SK-N-SH treated with all-trans-retinoic acid at 6 μM for 48 hours (cell line): Measurements from ENCODE around the gene FMO4.

Experiments
- ATAC-seq: fragments of 200-7000 bp; cut with Tn5 transposase; 3 replicates; pipeline ENCODE4 v1.9.1; 2020; ENCODE audit warnings: mild to moderate bottlenecking, moderate library complexity
- ARNTL ChIP-seq: fragments of 450-650 bp; formaldehyde crosslinking; IDR thresholded peaks from 2 replicates; pipeline ENCODE4 v1.5.0; 2020; ENCODE audit warnings: low read depth, mild to moderate bottlenecking, moderate library complexity, borderline replicate concordance
- BACH2 ChIP-seq: fragments of 250-450 bp; sonication (Bioruptor Pico); IDR thresholded peaks from 2 replicates; pipeline ENCODE4 v1.9.0; 2021; ENCODE audit warnings: mild to moderate bottlenecking, borderline replicate concordance
- GLIS3 ChIP-seq: fragments of 250-450 bp; sonication (Bioruptor Pico); IDR thresholded peaks from 2 replicates; pipeline ENCODE4 v1.5.0; 2020; ENCODE audit warnings: mild to moderate bottlenecking, moderate library complexity
- OSR1 ChIP-seq: fragments of 250-450 bp; sonication (Bioruptor Pico); IDR thresholded peaks from 2 replicates; pipeline ENCODE4 v1.8.0; 2022; ENCODE audit warnings: moderate library complexity, mild to moderate bottlenecking, inconsistent platforms
- POU6F1 ChIP-seq: fragments of 250-450 bp; sonication (Bioruptor Pico); IDR thresholded peaks from 2 replicates; pipeline ENCODE4 v1.8.0; 2021; ENCODE audit warnings: low read depth, mild to moderate bottlenecking, moderate library complexity, borderline replicate concordance
- RARB ChIP-seq: fragments of 250-450 bp; sonication (Bioruptor Pico); IDR thresholded peaks from 2 replicates; pipeline ENCODE4 v1.8.0; 2021; ENCODE audit warnings: mild to moderate bottlenecking, moderate library complexity
- TCF4 ChIP-seq: fragments of 250-450 bp; sonication (Bioruptor Pico); IDR thresholded peaks from 2 replicates; pipeline ENCODE4 v1.8.0; 2021; ENCODE audit warnings: mild to moderate bottlenecking, moderate library complexity, borderline replicate concordance
- ZNF565 ChIP-seq: fragments of 450-650 bp; formaldehyde crosslinking; conservative IDR thresholded peaks from 2 replicates; pipeline ENCODE4 v1.5.0; 2020; ENCODE audit warnings: low read depth, mild to moderate bottlenecking, moderate library complexity
- ZNF8 ChIP-seq: fragments of 450-650 bp; formaldehyde crosslinking; IDR thresholded peaks from 2 replicates; pipeline ENCODE4 v1.5.0; 2020; ENCODE audit warnings: mild to moderate bottlenecking, moderate library complexity
- TF ChIP-seq, protein P1 (sequence below): fragments of 250-450 bp; sonication (Bioruptor Pico); IDR thresholded peaks from 2 replicates; pipeline ENCODE4 v1.5.0; 2020; ENCODE audit warnings: mild to moderate bottlenecking, moderate library complexity
- TF ChIP-seq, protein P2 (sequence below): fragments of 250-450 bp; sonication (Bioruptor Pico); IDR thresholded peaks from 2 replicates; pipeline ENCODE4 v1.5.1; 2021; ENCODE audit warnings: mild to moderate bottlenecking, moderate library complexity
- TF ChIP-seq, protein P3 (sequence below): fragments of 250-450 bp; sonication (Bioruptor Pico); IDR thresholded peaks from 2 replicates; pipeline ENCODE4 v1.8.0; 2020; ENCODE audit warnings: mild to moderate bottlenecking, moderate library complexity, borderline replicate concordance

Gene FMO4

DNA sequence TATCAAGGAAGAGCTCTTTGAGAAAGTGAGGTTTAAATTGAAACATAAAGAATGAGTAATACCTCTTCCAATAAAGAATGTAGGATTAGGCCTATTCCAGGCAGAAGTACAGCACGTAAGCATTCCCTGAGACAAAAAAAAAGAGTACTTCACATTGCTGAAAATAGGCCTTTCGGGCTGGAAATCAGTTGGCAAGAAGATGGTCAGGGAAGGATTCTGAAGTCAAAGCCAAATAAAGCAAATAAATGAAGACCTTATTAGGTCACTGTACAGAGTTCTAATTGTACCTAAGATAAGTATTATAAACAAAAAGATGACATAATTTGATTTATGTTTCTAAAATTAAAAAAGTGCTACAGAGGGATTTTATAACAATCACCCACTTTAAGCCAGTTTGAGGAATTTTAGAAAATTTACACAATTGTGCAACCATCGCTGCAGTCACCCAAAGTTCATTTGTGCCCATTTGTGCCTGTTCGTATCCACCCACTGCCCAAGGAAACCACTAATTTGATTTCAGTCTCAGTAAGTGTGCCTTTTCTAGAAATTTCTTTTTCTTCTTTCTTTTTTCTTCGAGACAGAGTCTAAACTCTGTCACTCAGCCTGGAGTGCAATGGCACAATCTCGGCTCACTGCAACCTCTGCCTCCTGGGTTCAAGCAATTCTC, 58.6 kb downstream of the FMO4 start (continued):
- TF ChIP-seq, protein P1, sequence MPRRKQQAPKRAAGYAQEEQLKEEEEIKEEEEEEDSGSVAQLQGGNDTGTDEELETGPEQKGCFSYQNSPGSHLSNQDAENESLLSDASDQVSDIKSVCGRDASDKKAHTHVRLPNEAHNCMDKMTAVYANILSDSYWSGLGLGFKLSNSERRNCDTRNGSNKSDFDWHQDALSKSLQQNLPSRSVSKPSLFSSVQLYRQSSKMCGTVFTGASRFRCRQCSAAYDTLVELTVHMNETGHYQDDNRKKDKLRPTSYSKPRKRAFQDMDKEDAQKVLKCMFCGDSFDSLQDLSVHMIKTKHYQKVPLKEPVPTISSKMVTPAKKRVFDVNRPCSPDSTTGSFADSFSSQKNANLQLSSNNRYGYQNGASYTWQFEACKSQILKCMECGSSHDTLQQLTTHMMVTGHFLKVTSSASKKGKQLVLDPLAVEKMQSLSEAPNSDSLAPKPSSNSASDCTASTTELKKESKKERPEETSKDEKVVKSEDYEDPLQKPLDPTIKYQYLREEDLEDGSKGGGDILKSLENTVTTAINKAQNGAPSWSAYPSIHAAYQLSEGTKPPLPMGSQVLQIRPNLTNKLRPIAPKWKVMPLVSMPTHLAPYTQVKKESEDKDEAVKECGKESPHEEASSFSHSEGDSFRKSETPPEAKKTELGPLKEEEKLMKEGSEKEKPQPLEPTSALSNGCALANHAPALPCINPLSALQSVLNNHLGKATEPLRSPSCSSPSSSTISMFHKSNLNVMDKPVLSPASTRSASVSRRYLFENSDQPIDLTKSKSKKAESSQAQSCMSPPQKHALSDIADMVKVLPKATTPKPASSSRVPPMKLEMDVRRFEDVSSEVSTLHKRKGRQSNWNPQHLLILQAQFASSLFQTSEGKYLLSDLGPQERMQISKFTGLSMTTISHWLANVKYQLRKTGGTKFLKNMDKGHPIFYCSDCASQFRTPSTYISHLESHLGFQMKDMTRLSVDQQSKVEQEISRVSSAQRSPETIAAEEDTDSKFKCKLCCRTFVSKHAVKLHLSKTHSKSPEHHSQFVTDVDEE (CRISPR knock-in tag) = no peak

GRCh38 chr1:171373357-171374122, 59.6 kb downstream of the FMO4 start:
- ATAC-seq = peak; percentile 45; the same call in 2 of the 3 replicates

DNA sequence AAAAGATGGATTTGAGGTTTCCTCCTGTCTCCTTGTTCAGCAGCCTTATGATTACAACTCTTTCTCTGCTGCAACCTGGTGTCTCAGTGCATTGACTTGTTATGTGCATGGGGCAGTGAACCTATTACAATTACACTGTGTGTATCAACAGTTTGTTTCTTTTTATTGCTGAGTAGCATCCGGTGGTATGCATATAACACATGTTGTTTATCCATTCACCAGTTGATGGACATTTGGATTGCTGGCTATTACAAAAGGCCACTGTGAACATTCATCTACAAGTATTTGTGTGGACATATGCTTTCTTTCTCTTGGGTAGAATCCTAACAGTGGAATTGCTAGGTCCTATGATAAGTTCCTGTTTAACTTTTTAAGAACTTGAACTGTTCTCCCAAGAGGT, 65.9 kb downstream of the FMO4 start:
- no peak for ATAC-seq
- TF ChIP-seq POU6F1 (CRISPR knock-in tag) = no peak
- TF ChIP-seq, protein P2, sequence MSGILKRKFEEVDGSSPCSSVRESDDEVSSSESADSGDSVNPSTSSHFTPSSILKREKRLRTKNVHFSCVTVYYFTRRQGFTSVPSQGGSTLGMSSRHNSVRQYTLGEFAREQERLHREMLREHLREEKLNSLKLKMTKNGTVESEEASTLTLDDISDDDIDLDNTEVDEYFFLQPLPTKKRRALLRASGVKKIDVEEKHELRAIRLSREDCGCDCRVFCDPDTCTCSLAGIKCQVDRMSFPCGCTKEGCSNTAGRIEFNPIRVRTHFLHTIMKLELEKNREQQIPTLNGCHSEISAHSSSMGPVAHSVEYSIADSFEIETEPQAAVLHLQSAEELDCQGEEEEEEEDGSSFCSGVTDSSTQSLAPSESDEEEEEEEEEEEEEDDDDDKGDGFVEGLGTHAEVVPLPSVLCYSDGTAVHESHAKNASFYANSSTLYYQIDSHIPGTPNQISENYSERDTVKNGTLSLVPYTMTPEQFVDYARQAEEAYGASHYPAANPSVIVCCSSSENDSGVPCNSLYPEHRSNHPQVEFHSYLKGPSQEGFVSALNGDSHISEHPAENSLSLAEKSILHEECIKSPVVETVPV (CRISPR knock-in tag) = no peak

DNA sequence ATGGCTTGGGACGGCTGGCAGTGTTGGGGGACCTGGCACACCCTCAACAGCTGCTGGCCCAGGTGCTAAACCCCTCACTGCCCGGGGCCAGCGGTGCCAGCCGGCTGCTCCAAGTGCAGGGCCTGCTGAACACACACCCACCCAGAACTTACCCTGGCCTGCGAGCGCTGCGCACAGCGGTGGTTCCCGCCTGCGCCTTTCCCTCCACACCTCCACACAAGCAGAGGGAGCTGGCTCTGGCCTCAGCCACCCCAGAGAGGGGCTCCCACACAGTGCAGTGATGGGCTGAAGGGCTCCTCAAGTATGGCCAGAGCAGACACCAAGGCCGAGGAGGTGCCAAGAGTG, 67.9 kb downstream of the FMO4 start:
- TF ChIP-seq BACH2 (CRISPR knock-in tag) (no peak), POU6F1 (CRISPR knock-in tag) (no peak), TCF4 (CRISPR knock-in tag) (no peak)
- TF ChIP-seq, protein P3, sequence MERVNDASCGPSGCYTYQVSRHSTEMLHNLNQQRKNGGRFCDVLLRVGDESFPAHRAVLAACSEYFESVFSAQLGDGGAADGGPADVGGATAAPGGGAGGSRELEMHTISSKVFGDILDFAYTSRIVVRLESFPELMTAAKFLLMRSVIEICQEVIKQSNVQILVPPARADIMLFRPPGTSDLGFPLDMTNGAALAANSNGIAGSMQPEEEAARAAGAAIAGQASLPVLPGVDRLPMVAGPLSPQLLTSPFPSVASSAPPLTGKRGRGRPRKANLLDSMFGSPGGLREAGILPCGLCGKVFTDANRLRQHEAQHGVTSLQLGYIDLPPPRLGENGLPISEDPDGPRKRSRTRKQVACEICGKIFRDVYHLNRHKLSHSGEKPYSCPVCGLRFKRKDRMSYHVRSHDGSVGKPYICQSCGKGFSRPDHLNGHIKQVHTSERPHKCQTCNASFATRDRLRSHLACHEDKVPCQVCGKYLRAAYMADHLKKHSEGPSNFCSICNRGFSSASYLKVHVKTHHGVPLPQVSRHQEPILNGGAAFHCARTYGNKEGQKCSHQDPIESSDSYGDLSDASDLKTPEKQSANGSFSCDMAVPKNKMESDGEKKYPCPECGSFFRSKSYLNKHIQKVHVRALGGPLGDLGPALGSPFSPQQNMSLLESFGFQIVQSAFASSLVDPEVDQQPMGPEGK (CRISPR knock-in tag) = no peak
- ATAC-seq = no peak

GRCh38 chr1:171384496-171384895, 70.5 kb downstream of the FMO4 start:
- no peak for TF ChIP-seq ZNF8 (CRISPR knock-in tag)
- TF ChIP-seq, protein P1 (CRISPR knock-in tag) = no peak
- TF ChIP-seq, protein P3 (CRISPR knock-in tag) = no peak
- no peak for TF ChIP-seq RARB
- TF ChIP-seq ZNF565 = no peak
- TF ChIP-seq GLIS3 (CRISPR knock-in tag) = no peak
- TF ChIP-seq ARNTL (CRISPR knock-in tag) = no peak
- TF ChIP-seq OSR1 = no peak
- TF ChIP-seq TCF4 (CRISPR knock-in tag) = no peak
- no peak for ATAC-seq
